Measurements from ENCODE around the gene VWA5A.

DNA sequence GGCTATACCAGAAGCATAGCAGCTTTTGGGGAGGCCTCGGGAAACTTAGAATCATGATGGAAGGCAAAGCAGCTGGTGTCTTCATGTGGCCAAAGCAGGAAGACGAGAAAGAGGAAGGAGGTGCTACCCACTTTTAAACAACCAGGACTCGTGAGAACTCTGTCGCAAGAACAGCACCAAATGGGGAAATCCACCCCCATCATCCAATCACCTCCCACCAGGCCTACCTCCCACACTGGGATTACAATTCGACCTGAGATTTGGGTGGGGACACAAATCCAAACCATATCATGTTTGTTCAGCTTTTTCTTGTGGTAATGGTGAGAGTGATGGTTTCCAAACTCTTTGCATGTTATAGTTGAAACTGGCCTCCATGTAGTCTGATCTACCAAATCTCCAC lies 35.4 kb downstream of the VWA5A start:
- TF ChIP-seq EZH2phosphoT487 (IDR thresholded peaks at IDR 0.05; ENCODE audit: insufficient read depth, low read depth): no peak
- no peak for TF ChIP-seq EZH2 (IDR thresholded peaks at IDR 0.05; ENCODE audit: insufficient read depth, poor library complexity, severe bottlenecking)

Data from GM23248 (cell line).